Transverse colon (tissue), 1 donor: ENCODE measurements around the gene CAMTA1.

Source experiments
- EP300 ChIP-seq: sonication (generic); formaldehyde crosslinking; IDR thresholded peaks from one replicate; pipeline ENCODE4 v1.6.1; 2017; ENCODE audit warnings: antibody characterized with exemption, low read depth
- POLR2A ChIP-seq: fragments of 450-650 bp; IDR thresholded peaks from one replicate; pipeline ENCODE4 v1.6.1; 2016; ENCODE audit warnings: antibody characterized with exemption, mild to moderate bottlenecking, moderate library complexity

- TF ChIP-seq EP300, result no peak
- no peak for TF ChIP-seq POLR2A
Measured at GRCh38 chr1:7388488-7389185, 603.4 kb downstream of the CAMTA1 start.
